ENCODE results near the gene LGMN. TPM values are rescaled to one million over a fixed set of nuclear protein-coding genes. Genes with fewer than 3 reads are reported as not detected.

LGMN gene
- total and polyA plus RNA-seq, 9 of the 15 experiments (the other 6 are each of a cell fraction or from before 2014, with no cell fraction given) = 0.05 to 1.4 (median 0.43) TPM; not detected in 2

GRCh38 chr14:92793709-92794546 is 45.5 kb upstream of the LGMN start, which contains the start of gene GOLGA5 (continued):
- TF ChIP-seq ATF4 (CRISPR knock-in tag; IDR thresholded peaks at IDR 0.05) (no peak), PYGO2 (tag; IDR thresholded peaks at IDR 0.05) (no peak), KDM5B (IDR thresholded peaks at IDR 0.05; ENCODE audit: insufficient replicate concordance, low read depth, low read length) (peak; percentile 63), NCOA2 (IDR thresholded peaks at IDR 0.05; ENCODE audit: partially characterized antibody in 2 of 2) (peak in 1 of 2 experiments; percentile 95), BDP1 (IDR thresholded peaks at IDR 0.05; ENCODE audit: insufficient read depth, insufficient read length) (no peak), MYC (IDR thresholded peaks at IDR 0.05; ENCODE audit: low read depth, low read length) (peak; percentile 90), MYC (CRISPR knock-in tag; IDR thresholded peaks at IDR 0.05; ENCODE audit: borderline replicate concordance, low read depth) (no peak), POLR2H (tag; IDR thresholded peaks at IDR 0.05; ENCODE audit: low read depth) (no peak), ZFP30 (CRISPR knock-in tag; IDR thresholded peaks at IDR 0.05; ENCODE audit: borderline replicate concordance) (no peak), BRF2 (IDR thresholded peaks at IDR 0.05; ENCODE audit: borderline replicate concordance, insufficient read depth, insufficient read length) (no peak), SMARCC2 (IDR thresholded peaks at IDR 0.05; ENCODE audit: low read depth) (no peak), PTRF (tag; IDR thresholded peaks at IDR 0.05) (peak; percentile 35; the same call in 1 of the 2 replicates), MYNN (IDR thresholded peaks at IDR 0.05) (no peak), MYNN (CRISPR knock-in tag; IDR thresholded peaks at IDR 0.05) (no peak), ATF3 (IDR thresholded peaks at IDR 0.05) (no peak), ATF3 (CRISPR knock-in tag; conservative IDR thresholded peaks at IDR 0.05) (no peak), YBX1 (IDR thresholded peaks at IDR 0.05) (no peak), HMG20B (CRISPR knock-in tag; IDR thresholded peaks at IDR 0.05) (no peak), ZNF707 (CRISPR knock-in tag; conservative IDR thresholded peaks at IDR 0.05) (no peak), RBM17 (IDR thresholded peaks at IDR 0.05; ENCODE audit: borderline replicate concordance, low read depth, low read length) (no peak), KAT7 (CRISPR knock-in tag; IDR thresholded peaks at IDR 0.05; ENCODE audit: borderline replicate concordance) (no peak)
- TF ChIP-seq, protein P1, sequence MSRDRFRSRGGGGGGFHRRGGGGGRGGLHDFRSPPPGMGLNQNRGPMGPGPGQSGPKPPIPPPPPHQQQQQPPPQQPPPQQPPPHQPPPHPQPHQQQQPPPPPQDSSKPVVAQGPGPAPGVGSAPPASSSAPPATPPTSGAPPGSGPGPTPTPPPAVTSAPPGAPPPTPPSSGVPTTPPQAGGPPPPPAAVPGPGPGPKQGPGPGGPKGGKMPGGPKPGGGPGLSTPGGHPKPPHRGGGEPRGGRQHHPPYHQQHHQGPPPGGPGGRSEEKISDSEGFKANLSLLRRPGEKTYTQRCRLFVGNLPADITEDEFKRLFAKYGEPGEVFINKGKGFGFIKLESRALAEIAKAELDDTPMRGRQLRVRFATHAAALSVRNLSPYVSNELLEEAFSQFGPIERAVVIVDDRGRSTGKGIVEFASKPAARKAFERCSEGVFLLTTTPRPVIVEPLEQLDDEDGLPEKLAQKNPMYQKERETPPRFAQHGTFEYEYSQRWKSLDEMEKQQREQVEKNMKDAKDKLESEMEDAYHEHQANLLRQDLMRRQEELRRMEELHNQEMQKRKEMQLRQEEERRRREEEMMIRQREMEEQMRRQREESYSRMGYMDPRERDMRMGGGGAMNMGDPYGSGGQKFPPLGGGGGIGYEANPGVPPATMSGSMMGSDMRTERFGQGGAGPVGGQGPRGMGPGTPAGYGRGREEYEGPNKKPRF (IDR thresholded peaks at IDR 0.05; ENCODE audit: low read depth, low read length) = no peak
